GM12801 (cell line): ENCODE measurements around the gene DIP2C.

ENCODE experiments used
- TF ChIP-seq, protein P1 (sequence below): IDR thresholded peaks from one replicate; pipeline ENCODE4 v1.5.1; 2011; ENCODE audit warnings: control low read depth; ENCODE audit not compliant: insufficient read length; ENCODE audit errors: extremely low read depth

The DIP2C gene

DNA sequence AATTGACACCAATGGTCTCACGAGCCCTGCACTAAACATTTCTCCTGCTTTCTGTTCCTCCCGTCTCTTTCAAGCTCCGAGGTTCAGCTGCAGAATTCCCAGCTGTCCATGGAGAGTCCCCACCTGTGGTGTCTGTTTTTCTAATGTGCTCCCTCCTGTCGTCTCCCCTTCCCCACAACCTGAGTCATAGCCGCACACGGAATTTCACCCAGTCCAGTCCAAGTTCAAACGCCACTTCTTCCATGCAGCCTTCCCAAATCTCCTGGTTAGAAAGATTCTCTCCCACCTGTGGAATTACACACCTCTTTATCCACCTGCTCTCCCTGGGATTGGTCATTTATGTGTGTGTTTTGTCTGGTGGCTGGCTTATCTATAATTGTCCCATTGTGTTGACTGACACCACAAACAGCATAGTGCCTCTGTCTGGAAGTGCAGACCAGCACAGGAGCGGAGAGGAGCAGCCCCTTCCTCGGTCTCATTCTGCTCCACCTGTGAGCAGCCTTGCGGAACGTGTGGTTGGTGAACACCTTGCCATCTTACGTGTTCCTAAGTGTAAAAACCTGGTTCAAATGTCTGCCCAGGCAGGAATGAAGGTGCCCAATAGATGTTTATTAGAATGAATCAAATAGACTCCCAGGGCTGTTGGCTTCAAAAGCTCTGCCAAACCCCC, 3.3 kb upstream of the DIP2C start:
- TF ChIP-seq, protein P1, sequence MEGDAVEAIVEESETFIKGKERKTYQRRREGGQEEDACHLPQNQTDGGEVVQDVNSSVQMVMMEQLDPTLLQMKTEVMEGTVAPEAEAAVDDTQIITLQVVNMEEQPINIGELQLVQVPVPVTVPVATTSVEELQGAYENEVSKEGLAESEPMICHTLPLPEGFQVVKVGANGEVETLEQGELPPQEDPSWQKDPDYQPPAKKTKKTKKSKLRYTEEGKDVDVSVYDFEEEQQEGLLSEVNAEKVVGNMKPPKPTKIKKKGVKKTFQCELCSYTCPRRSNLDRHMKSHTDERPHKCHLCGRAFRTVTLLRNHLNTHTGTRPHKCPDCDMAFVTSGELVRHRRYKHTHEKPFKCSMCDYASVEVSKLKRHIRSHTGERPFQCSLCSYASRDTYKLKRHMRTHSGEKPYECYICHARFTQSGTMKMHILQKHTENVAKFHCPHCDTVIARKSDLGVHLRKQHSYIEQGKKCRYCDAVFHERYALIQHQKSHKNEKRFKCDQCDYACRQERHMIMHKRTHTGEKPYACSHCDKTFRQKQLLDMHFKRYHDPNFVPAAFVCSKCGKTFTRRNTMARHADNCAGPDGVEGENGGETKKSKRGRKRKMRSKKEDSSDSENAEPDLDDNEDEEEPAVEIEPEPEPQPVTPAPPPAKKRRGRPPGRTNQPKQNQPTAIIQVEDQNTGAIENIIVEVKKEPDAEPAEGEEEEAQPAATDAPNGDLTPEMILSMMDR = no peak

DNA sequence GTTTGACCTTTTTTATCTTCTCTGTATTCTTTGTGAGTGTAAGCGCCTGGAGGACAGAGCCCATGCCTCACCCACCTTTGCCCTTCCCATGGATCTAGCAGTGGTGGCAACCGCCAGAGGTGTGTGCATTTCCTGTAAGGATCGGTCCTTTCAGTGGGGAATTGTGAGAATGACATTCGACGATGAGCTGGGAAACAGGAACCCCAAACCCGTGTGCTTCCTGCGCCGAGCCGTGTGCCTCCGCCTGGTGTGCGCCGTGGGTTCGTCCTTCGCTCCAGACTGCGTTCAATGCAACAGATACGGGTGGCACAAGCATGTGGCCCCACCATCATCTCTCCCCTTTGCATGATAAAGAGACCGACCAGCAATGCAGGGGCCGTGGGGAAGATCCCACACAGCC, 1.7 kb upstream of the DIP2C start:
- TF ChIP-seq, protein P1 = no peak

DNA sequence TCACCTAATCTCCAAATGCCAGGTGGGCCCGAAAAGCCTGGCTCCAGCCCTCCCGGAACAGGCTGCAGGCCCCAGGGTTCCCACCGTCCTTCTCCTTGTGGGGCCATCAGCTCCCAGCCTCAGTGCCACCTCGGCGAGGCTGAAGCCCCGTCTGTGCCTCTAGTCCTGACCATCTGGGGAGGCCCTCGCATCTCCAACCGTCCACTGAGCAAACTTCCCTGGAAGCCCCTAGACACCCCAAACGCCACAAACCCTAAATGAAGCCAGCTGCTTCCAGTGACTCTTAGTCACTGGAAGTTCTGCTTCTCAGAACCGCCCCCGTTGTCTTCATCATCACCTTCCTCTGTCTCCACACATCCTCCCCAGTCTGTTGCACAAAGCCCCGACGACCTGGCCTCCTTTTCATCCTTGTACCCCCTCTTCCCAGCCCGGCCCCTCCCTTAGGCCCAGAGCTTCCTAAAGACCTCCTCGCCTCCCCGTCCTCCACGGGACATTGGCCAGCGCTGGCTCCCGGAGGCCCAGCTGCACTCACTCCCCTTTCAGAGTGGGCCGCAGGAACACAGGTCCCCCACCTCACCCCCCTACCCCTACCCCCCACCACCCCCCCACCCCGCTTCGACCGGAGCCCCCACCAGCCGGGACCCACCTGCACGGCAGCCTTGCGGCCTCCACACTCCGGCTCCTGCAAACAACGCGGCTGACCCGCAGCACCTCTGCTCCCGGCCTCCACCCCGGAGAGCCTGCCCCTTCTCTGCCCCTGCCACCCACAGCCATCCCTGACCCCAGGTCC, 1.1 kb upstream of the DIP2C start:
- TF ChIP-seq, protein P1 = no peak

DNA sequence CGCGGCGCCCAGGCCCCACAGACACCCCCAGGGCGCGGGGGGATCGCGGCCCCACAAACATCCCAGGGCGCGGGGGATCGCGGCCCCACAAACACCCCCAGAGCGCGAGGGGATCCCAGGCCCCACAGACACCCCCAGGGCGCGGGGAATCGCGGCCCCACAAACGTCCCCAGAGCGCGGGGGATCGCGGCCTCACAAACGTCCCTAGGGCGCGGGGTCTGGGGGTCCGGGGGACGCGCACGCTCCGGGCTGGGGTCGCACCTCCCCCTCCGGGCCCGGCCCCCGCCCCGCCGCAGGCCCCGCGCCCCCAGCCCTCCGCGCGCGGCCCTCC, 382 bp downstream of the DIP2C start:
- TF ChIP-seq, protein P1 = no peak

DNA sequence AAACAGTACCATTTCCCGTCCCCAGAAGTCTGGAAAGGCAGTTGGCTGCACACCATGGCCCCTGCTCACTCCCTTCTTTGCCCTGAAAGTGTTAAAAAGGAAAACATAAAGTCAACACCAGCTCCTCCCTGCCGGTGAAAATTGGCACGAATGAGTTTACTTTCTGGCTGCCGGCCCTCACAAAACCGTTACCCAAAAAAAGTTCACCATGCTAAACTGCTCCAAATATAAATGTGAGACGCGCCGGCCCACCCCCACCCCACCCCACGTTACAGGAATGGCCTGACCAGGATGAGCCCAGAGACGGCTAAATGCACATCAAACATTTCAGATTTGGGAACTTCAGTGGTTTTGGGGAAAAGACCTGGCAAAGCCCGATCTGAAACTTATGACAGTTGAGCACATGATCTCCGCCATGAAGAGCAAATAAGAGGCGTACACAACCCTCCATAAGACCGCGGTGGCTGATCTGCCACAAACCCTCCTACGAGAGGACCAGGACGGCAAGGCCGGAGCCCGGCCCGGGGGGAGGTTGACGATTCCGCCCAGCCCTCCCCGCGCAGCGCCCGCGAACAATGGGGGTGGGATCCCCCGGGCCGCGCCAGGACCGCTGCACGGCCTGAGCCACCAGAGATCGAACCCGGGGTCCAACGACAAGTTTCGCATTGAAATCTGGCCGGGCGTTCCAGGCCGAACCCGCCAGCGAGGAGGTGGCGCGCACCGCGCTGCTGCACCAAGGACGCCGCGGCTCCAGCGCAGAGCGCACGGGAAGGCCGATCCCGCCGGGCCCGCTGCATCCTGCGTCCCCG, 952 bp downstream of the DIP2C start:
- TF ChIP-seq, protein P1 = no peak

DNA sequence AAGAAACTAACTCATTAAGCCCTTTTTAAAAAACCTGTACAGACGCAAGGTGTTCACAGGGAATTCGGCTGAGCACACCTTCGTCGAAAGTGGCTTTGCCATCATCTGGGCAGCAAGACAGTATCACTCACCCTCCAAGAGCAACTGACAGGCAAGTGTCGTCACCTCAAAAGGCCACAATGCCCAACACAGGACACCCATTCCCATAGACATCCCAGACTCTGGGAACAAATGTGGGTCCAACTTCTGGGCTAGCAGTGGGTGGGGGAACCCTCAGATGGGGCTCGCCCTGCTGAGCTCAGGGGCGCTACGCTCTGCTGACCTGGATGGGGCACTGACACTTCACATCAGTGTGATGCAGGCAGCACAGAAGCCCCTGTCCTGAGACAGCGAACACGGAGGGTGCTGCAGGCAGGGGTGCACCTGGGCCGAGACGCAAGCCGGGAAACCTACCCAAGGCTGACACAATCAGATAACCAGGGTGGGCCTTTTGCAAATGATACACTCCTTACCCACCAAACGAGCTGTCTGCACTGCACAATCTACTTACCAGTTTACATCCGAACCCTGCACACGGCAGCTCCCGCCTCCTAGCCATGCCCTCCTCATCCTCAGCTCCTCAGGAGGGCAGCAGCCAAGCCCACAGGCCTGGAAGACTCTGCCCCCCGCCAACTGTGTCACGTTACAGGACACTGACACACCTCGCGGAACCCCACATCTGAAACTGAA, 1.7 kb downstream of the DIP2C start:
- TF ChIP-seq, protein P1 = no peak
